ENCODE measurements around the gene KIAA0513.

KIAA0513 gene

GRCh38 chr16:84988328-84989080 lies 39.1 kb upstream of the KIAA0513 start:
- CTCF ChIA-PET: interaction anchor here (0.6 to 0.9 kb wide), 4 partner anchors 17 to 1131 kb away, joined by 3 to 4 read pairs (median 3); no protein-coding TSS in a partner anchor
- POLR2A ChIA-PET (ENCODE audit: low non-redundant PET): no interaction called here
- no peak for TF ChIP-seq CTCF (conservative IDR thresholded peaks at IDR 0.05; ENCODE audit: low read depth)
- H3K27ac ChIP-seq: peak overlapping the region; percentile 38
- DNase-seq (ENCODE audit: low spot score): no peak

- CTCF ChIA-PET: interaction anchor here (0.9 kb wide), 1 partner anchor 15 kb away, joined by 4 read pairs; no protein-coding TSS in a partner anchor
- peak overlapping the region; percentile 36 for H3K27ac ChIP-seq
- no peak for TF ChIP-seq CTCF (conservative IDR thresholded peaks at IDR 0.05; ENCODE audit: low read depth)
- POLR2A ChIA-PET (ENCODE audit: low non-redundant PET): no interaction called here
- DNase-seq (ENCODE audit: low spot score): no peak
Observed at GRCh38 chr16:84989749-84990620, 37.6 kb upstream of the KIAA0513 start.

- CTCF ChIA-PET: no interaction called here
- DNase-seq (ENCODE audit: low spot score): no peak
Observed at GRCh38 chr16:84990782-84991181, 36.8 kb upstream of the KIAA0513 start.

GRCh38 chr16:84992717-84993075 lies 34.9 kb upstream of the KIAA0513 start:
- no peak for DNase-seq (ENCODE audit: low spot score)
- peak overlapping the region; percentile 99 for H3K27ac ChIP-seq
- ChIA-PET CTCF (interaction anchor here (0.7 kb wide), 2 partner anchors 8 to 1359 kb away, joined by 3 to 5 read pairs; no protein-coding TSS in a partner anchor), POLR2A (ENCODE audit: low non-redundant PET) (no interaction called here)
- no peak for TF ChIP-seq CTCF (conservative IDR thresholded peaks at IDR 0.05; ENCODE audit: low read depth)

More at GRCh38 chr16:84990782-84991181, 36.8 kb upstream of the KIAA0513 start:
- TF ChIP-seq CTCF (conservative IDR thresholded peaks at IDR 0.05; ENCODE audit: low read depth): no peak
- POLR2A ChIA-PET (ENCODE audit: low non-redundant PET): no interaction called here
- peak overlapping the region; percentile 36 for H3K27ac ChIP-seq

GRCh38 chr16:84993926-84994325 lies 33.7 kb upstream of the KIAA0513 start:
- ChIA-PET POLR2A (ENCODE audit: low non-redundant PET) (no interaction called here), CTCF (interaction anchor here (1.2 kb wide), 1 partner anchor 23 kb away, joined by 4 read pairs; no protein-coding TSS in a partner anchor)
- TF ChIP-seq CTCF (conservative IDR thresholded peaks at IDR 0.05; ENCODE audit: low read depth): no peak
- H3K27ac ChIP-seq: peak overlapping the region; percentile 99
- no peak for DNase-seq (ENCODE audit: low spot score)

GRCh38 chr16:84995663-84996062 lies 31.9 kb upstream of the KIAA0513 start:
- POLR2A ChIA-PET (ENCODE audit: low non-redundant PET): no interaction called here

More at GRCh38 chr16:84995663-84996062, 31.9 kb upstream of the KIAA0513 start:
- no peak for TF ChIP-seq CTCF (conservative IDR thresholded peaks at IDR 0.05; ENCODE audit: low read depth)
- CTCF ChIA-PET: interaction anchor here (1.4 kb wide), 1 partner anchor 91 kb away, joined by 4 read pairs; no protein-coding TSS in a partner anchor
- peak overlapping the region; percentile 99 for H3K27ac ChIP-seq
- no peak for DNase-seq (ENCODE audit: low spot score)

All from RWPE1 (cell line).